SJCRH30 (cell line): ENCODE results near the gene SERPINB12. TPM values are rescaled to one million over a fixed set of nuclear protein-coding genes. Genes with fewer than 3 reads are reported as not detected.

ENCODE experiments used
- DNase-seq, 2 experiments: peaks; one replicate each; pipeline ENCODE4 v3.0.0-alpha.2; 2015 to 2020
- H3K27ac ChIP-seq: fragments of 250-450 bp; sonication (Bioruptor Pico); 2 replicates; pipeline ENCODE4 v1.5.1; 2020; ENCODE audit warnings: mild to moderate bottlenecking, moderate library complexity
- H3K27me3 ChIP-seq: fragments of 250-450 bp; sonication (Bioruptor Pico); 2 replicates; pipeline ENCODE4 v1.5.1; 2020; ENCODE audit warnings: mild to moderate bottlenecking, moderate library complexity
- H3K36me3 ChIP-seq: fragments of 250-450 bp; sonication (Bioruptor Pico); 2 replicates; pipeline ENCODE4 v1.5.1; 2020; ENCODE audit warnings: mild to moderate bottlenecking, moderate library complexity
- H3K4me1 ChIP-seq: fragments of 250-450 bp; sonication (Bioruptor Pico); 2 replicates; pipeline ENCODE4 v1.5.1; 2020; ENCODE audit warnings: mild to moderate bottlenecking, moderate library complexity
- H3K4me3 ChIP-seq: fragments of 250-450 bp; sonication (Bioruptor Pico); 2 replicates; pipeline ENCODE4 v1.5.1; 2020; ENCODE audit warnings: mild to moderate bottlenecking, moderate library complexity
- H3K9me3 ChIP-seq: fragments of 250-450 bp; sonication (Bioruptor Pico); replicated peaks from 2 replicates; pipeline ENCODE4 v1.5.1; 2020; ENCODE audit warnings: mild to moderate bottlenecking, moderate library complexity
- total RNA-seq: library from RNA; depleted of rRNA; stranded (reverse); fragments of >200 nt; shearing (Covaris generic); gene quantifications from 2 replicates; pipeline ENCODE4 v1.2.3, GENCODE V29; 2014; rRNA removed

The SERPINB12 gene
- total RNA-seq, 1 experiment from 2014 or later = not detected

DNA sequence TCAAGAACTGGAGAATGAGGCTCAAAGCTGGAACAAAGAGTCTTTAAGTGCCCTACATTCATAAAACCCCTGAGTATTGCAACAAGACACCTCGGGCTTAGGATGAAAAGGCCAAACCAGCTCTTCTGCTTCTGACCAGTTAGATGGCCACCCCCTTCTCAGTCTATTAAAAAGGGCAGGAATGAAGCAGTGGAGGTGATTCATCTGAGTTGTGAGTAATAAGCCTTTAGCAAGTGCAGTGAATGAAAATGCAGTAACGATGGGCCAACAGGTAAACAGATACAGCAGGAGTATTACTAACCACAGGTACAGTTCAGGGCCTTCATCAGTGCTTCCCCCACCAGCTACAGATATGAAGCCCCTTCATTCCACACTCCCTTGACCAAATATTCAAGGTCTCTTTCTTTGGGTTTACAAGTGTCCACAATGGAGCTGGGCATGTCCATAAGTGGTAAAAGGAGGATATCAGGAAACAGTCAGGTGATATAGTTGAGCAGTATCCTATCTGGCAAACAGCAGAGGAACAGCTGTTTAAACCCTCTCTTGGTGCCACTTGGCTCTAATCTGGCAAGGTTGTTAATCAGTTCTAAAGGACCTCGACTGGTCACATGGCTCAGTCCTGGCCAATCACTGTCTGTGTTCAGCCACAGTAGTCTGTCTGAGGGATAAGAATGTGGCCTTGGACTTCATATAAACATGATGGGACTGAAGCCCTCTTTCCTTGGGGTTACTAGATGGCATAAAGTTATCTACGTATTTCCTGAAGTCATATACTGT is 62.8 kb downstream of the SERPINB12 start:
- Histone ChIP-seq H3K27me3 (no peaks in the 10 kb centered on the region), H3K4me1 (no peaks in the 10 kb centered on the region)
- peak in 1 of 2 experiments; percentile 1 for DNase-seq

DNA sequence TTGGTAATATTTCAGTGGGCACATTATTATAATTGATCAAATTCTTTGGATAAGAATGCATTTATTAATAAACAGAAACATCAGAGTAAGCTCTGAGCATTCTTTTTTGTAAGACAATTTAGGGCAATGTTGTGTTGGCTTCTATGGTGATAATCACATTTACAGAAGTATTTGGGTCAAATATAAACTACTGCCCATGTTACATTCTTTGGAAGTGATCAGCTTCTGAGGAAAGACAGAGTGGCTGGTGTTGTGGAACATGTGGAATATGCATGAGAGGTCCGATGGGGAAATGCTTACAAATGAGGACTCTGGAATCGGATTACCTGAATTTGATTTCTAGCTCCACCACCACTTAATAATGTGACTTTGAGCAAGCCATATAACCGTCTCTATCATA is 64.4 kb downstream of the SERPINB12 start:
- Histone ChIP-seq H3K27ac (no peak overlapping the region), H3K4me3 (no peak overlapping the region), H3K4me1 (no peaks in the 10 kb centered on the region), H3K27me3 (no peaks in the 10 kb centered on the region), H3K9me3 (no peaks in the 10 kb centered on the region), H3K36me3 (no peaks in the 10 kb centered on the region)
- DNase-seq = no peak

More for the DNA sequence above, 62.8 kb downstream of the SERPINB12 start:
- no peak overlapping the region for H3K4me3 ChIP-seq
- no peaks in the 10 kb centered on the region for H3K36me3 ChIP-seq
- no peaks in the 10 kb centered on the region for H3K9me3 ChIP-seq
- no peak overlapping the region for H3K27ac ChIP-seq

DNA sequence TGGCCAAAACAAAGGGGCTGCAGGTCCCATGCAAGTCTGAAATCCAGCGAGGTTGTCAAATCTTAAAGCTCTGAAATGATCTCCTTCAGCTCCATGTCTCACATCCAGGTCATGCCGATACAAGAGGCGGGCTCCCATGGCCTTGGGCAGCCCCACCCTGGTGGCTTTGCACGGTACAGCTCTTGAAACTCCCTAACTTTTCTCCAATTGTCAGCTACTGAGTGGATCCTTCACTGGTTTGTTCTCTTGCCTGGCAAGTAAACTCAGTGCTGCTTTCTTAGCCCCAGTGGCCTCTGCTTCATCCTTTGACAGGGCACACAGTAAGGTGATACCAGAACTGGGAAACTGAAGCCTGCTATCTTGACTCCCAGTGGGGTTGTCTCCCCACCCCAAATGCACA is 71.3 kb downstream of the SERPINB12 start:
- Histone ChIP-seq H3K9me3 (no peaks in the 10 kb centered on the region), H3K4me1 (no peaks in the 10 kb centered on the region), H3K4me3 (no peak overlapping the region), H3K27me3 (no peaks in the 10 kb centered on the region), H3K27ac (no peak overlapping the region), H3K36me3 (no peaks in the 10 kb centered on the region)
- no peak for DNase-seq

DNA sequence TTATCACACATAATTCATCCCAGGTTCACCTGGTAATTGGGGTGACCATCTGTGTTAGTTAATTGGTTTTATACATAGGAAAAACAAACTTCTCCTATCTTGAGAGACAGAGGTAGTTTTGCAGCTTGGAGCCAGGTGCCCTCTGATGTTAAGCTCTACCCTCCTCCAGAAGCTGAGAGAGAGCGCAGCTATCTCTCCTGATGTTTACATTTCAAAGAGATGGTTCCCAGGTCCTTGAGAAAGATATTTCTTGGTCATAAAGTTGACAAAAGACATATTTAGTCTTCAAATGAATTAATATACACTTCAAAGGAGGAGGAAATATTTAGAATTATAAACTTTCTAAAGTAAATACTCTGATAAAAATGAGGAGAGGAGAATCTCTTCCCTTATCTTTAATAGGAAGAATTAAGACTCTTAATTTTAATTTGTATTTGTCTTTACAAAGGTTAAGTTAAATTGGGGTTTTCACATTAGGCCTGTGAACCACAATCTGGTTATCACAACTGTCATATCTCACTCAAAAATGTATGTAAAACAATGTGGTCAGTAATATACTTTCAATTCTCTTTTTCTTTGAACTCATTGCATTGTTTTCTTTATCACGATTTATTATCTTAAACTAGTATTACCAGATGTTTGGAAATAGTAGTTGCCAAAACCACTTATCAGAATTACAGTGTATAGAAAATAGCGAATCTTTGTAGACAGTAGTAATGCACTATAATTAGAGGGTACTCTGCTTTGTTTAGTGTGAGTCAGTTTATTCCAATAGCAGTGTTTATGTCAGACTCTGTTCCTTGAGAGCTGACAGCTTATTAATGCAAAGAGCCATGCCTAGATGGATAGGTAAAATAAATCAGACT is 75.1 kb downstream of the SERPINB12 start:
- no peak overlapping the region for H3K27ac ChIP-seq
- H3K36me3 ChIP-seq = no peaks in the 10 kb centered on the region
- H3K27me3 ChIP-seq = no peaks in the 10 kb centered on the region
- H3K9me3 ChIP-seq = no peaks in the 10 kb centered on the region
- no peak overlapping the region for H3K4me3 ChIP-seq
- no peak for DNase-seq
- no peaks in the 10 kb centered on the region for H3K4me1 ChIP-seq

DNA sequence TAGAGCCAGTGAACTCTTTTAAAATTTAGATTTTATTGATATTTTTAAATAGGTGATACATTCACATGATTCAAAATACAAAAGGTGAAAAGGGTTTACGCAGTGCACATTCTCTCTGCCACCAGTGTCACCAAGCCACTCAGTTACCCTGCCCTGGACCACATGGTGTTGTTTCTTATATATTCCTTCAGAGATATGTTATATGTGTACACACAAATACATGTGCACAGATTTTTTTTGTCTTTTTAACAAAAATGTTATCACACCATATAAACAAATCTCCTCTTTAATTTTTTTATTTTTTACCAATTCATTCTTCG is 75.7 kb downstream of the SERPINB12 start:
- no peak for DNase-seq
- Histone ChIP-seq H3K4me1 (no peaks in the 10 kb centered on the region), H3K36me3 (no peaks in the 10 kb centered on the region), H3K9me3 (no peaks in the 10 kb centered on the region), H3K4me3 (no peak overlapping the region), H3K27me3 (no peaks in the 10 kb centered on the region), H3K27ac (no peak overlapping the region)

Other genes with a start within 250 kb of the SERPINB12 start
- gene BCL2, start 222.6 kb upstream of the SERPINB12 start, total RNA-seq = 6.0 and 6.8 TPM in 2 replicates
- 13.8 and 15.3 TPM in 2 replicates for gene KDSR, start 175.2 kb upstream of the SERPINB12 start, total RNA-seq
- gene VPS4B, start 119.9 kb upstream of the SERPINB12 start, total RNA-seq = 21.2 and 21.9 TPM in 2 replicates
- not detected in 2 replicates for gene SERPINB5, start 65.4 kb upstream of the SERPINB12 start, total RNA-seq
- not detected in 2 replicates for gene SERPINB13, start 45.0 kb downstream of the SERPINB12 start, total RNA-seq
- gene SERPINB4, start 101.9 kb downstream of the SERPINB12 start, total RNA-seq = not detected in 2 replicates
- not detected in 2 replicates for gene SERPINB3, start 119.5 kb downstream of the SERPINB12 start, total RNA-seq
- not detected in 2 replicates for gene SERPINB11, start 160.6 kb downstream of the SERPINB12 start, total RNA-seq
- not detected in 2 replicates for gene SERPINB7, start 233.0 kb downstream of the SERPINB12 start, total RNA-seq